GM23248 (cell line): ENCODE results near the gene BRAF.

ENCODE experiments used
- EZH2 ChIP-seq: fragments of 200-600 bp; sonication (generic); IDR thresholded peaks from 2 replicates; pipeline ENCODE4 v1.6.1; 2018; ENCODE audit warnings: antibody characterized with exemption, mild to moderate bottlenecking; ENCODE audit not compliant: insufficient read depth, poor library complexity, severe bottlenecking
- EZH2phosphoT487 ChIP-seq: fragments of 200-600 bp; sonication (generic); IDR thresholded peaks from 2 replicates; pipeline ENCODE4 v1.6.1; 2018; ENCODE audit warnings: antibody characterized with exemption, moderate library complexity, mild to moderate bottlenecking, low read depth; ENCODE audit not compliant: insufficient read depth

- TF ChIP-seq EZH2 (no peak), EZH2phosphoT487 (no peak)
Observed at GRCh38 chr7:140866926-140867325, 57.8 kb downstream of the BRAF start.
